HG03354 (cell line): ENCODE results near the gene MFSD6L.
A peak's percentile ranks its signal among the peaks of the same experiment; 100 is the strongest.
"Not testable (repeated sequence)": the region's sequence is repeated elsewhere in the genome, so short reads cannot be mapped to it uniquely, and the experiment has no call there.

ENCODE experiments used
- ATAC-seq: cut with Tn5 transposase; IDR thresholded peaks from one replicate; pipeline ENCODE4 v1.9.1; 2021; ENCODE audit warnings: mild to moderate bottlenecking; ENCODE audit not compliant: unreplicated experiment, poor library complexity, severe bottlenecking

MFSD6L gene

GRCh38 chr17:8826808-8827435 lies 27.8 kb upstream of the MFSD6L start:
- ATAC-seq = no peak

GRCh38 chr17:8825802-8826201 lies 26.6 kb upstream of the MFSD6L start:
- no peak for ATAC-seq

GRCh38 chr17:8823279-8823678 lies 24.1 kb upstream of the MFSD6L start:
- ATAC-seq = no peak

- ATAC-seq = no peak
Observed at GRCh38 chr17:8822401-8823035, 23.4 kb upstream of the MFSD6L start.

GRCh38 chr17:8821446-8822105 lies 22.4 kb upstream of the MFSD6L start:
- ATAC-seq = no peak

- no peak for ATAC-seq
Observed at GRCh38 chr17:8820311-8821010, 21.3 kb upstream of the MFSD6L start.

GRCh38 chr17:8818654-8819330 lies 19.6 kb upstream of the MFSD6L start:
- no peak for ATAC-seq

GRCh38 chr17:8818047-8818446 lies 18.9 kb upstream of the MFSD6L start:
- no peak for ATAC-seq

- peak; percentile 92 for ATAC-seq
Observed at GRCh38 chr17:8806926-8807550, 7.9 kb upstream of the MFSD6L start.

- ATAC-seq = no peak
Observed at GRCh38 chr17:8806253-8806925, 7.2 kb upstream of the MFSD6L start.

GRCh38 chr17:8805396-8805795 lies 6.2 kb upstream of the MFSD6L start:
- not testable (repeated sequence) for ATAC-seq

GRCh38 chr17:8803531-8804420 lies 4.6 kb upstream of the MFSD6L start:
- ATAC-seq = no peak

GRCh38 chr17:8801135-8801840 lies 2.1 kb upstream of the MFSD6L start:
- no peak for ATAC-seq

GRCh38 chr17:8800656-8801055 lies 1.5 kb upstream of the MFSD6L start:
- ATAC-seq = no peak

GRCh38 chr17:8799570-8800212 lies 526 bp upstream of the MFSD6L start:
- ATAC-seq = no peak

- no peak for ATAC-seq
Observed at GRCh38 chr17:8798176-8798845, 854 bp downstream of the MFSD6L start.
